HG03175 (cell line): ENCODE results near the gene PNMA8B.

ENCODE experiments used
- ATAC-seq: cut with Tn5 transposase; IDR thresholded peaks from one replicate; pipeline ENCODE4 v1.9.1; 2021; ENCODE audit warnings: mild to moderate bottlenecking, moderate library complexity; ENCODE audit not compliant: unreplicated experiment

The PNMA8B gene

GRCh38 chr19:46487802-46488445, 7.7 kb downstream of the PNMA8B start:
- ATAC-seq = no peak

GRCh38 chr19:46487178-46487801, 8.4 kb downstream of the PNMA8B start:
- ATAC-seq = no peak

DNA sequence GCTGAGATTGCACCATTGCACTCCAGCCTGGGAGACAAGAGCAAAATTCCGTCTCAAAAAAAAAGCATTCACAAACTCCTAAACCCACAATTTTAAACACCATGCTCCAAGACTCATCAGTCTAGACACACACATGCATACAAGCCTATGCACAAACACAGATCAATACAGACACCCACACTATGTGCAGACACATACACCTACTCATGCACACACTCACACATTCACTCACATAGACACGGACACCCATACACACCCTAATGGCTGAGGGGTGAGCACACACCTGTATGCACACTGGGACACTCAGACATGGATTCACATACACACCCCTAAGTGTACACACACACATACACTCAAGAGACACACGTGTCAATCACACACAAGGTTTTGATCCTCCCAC, 9.3 kb downstream of the PNMA8B start:
- ATAC-seq = no peak

DNA sequence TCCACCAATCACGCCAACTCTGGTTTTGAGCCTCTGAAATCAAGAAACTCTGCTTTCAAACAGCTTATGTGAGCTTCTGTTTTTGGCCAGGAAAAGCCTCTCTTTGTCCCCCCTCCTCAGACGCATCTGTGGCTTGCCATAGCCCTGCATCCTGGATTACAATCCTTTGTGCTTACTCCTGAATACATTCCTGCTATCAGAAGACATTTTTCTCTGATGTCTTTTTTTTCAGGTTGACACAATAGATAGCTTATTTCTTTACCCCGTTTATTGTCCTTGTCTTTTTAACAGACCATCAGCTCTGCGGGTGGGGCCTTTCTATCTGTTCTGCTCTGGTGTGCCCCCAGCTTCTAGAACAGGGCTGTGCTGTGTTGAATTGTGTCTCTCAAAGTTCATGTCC, 11.0 kb downstream of the PNMA8B start:
- ATAC-seq = no peak

- ATAC-seq = no peak
Measured at GRCh38 chr19:46482631-46483030, 13.0 kb downstream of the PNMA8B start.

DNA sequence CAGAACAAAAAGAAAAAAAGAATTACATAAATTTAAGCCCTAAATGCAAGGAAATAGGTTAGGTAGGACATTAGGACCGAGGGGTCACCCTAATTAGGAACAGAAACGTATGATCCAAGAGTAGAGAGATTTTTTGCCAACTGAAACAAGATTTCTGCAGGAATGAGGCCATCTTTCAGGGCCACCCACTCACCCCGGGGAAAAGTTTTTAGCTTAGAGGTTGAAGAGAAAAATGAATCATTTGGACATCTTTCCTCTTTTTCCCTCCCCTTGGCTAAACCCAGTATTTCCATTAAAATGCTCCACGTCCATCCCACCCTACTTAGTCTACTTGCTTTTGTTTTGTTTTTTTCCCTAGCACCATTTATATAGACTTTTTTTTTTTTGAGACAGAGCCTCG, 13.7 kb downstream of the PNMA8B start:
- ATAC-seq = no peak

GRCh38 chr19:46481223-46481848, 14.3 kb downstream of the PNMA8B start:
- ATAC-seq = no peak

DNA sequence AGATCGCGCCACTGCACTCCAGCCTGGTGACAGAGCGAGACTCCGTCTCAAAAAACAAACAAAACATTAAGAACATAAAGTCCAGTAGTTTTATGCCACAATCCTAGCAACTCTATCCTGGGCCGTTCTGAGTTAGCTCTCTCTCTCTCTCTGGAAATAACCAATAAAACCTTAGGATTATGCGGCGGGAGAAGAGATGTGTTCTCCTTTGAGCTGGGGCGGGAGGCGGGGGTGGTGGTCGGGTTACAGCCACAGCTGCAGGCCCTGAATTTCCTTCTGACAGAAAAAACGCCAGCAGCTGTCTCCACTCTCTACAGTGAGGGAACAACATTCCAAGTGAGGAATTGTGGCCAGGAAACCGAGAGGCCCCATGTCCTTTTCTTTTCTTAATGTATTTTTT, 15.3 kb downstream of the PNMA8B start:
- no peak for ATAC-seq

GRCh38 chr19:46478356-46478986, 17.2 kb downstream of the PNMA8B start:
- no peak for ATAC-seq

- ATAC-seq = no peak
Measured at GRCh38 chr19:46475986-46476385, 19.7 kb downstream of the PNMA8B start.

DNA sequence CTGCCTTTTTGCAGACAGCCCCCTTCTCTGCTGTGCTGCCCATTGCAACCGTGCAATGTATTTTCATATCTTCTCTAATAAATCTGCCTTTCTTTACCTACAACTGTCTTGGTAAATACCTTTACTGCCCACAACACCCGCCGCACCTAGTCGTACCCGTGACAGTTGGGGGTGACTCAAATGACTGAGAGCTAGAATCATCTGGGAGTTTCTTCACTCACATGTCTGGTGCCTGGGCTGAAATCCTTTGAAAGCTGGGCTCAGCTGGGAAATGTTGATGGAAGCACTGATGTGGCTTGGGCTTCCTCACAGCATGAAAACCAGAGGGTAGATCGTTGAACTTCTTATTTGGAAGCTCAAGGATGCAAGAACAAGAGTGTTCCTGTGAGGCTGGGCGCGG, 21.5 kb downstream of the PNMA8B start:
- no peak for ATAC-seq

- ATAC-seq = no peak
Measured at GRCh38 chr19:46472592-46472991, 23.1 kb downstream of the PNMA8B start.

DNA sequence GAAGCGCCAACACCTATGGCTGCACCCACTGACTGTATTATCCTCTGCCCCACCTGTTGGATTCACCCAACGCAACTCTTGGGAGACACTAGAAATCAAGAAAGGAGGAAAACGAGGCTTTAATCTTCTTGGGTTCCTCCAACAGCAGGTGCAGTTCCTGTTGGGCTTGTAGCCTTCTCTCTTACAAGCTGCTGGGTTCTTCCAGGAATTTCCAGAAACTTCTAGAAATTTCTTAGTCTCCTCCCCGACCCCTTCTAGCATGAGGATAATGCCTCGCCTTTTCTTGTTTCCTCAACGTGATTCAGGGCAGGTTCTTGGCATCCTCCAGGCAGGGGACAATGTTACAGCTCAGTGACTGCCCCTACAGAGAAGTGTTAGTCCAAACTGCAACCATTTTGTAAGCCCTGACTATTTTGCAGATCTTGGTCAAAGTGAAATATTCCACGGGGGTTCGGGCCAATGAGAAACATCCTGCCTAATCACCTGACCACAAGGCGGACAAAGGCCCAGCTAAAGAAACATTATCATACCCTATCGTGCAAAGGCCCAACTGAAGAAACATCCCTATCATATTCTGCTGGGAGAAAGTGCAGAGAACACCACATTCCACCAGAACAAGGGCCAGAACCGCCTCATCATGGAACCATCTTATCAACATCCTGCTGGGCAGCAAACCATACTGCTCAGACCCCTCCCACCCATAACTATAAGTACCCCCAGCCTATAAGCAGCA, 23.7 kb downstream of the PNMA8B start:
- ATAC-seq = no peak

DNA sequence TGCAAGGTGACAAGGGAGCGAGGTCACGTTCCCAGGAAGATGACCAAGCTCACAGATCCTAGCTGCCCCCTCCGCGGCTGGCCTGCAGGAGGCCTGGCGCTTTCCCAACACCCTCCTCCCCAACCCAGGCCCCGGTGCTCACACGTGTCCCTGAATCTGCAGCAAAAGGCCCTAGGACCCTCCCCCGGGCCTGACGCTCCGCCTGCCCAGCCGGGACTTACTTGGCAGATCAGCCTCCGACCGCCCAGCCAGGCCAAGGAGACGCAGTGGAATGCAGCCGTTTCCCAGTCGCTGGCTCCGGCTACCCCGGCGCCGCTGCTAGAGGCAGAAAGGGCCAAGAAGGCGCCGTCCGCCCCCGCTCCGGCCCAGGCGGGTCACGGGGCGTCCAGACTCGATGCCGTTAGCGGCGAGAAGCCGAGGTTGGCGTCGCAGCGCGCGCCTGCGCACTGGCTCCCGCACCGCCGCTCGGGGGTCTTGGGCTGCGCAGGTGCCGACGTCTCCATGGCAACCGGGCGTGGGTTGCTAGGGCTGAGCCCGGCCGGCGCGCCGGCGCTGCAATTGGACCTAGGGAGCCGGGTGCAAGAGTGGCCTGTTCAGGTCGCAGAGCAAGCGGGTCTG, 24.4 kb downstream of the PNMA8B start, which contains the start of gene PNMA8A:
Gene PNMA8A (minus strand): TSS at position 448 of the 618 bp plus-strand sequence. CDS start 528 bp downstream, outside the sequence.
- ATAC-seq = no peak

DNA sequence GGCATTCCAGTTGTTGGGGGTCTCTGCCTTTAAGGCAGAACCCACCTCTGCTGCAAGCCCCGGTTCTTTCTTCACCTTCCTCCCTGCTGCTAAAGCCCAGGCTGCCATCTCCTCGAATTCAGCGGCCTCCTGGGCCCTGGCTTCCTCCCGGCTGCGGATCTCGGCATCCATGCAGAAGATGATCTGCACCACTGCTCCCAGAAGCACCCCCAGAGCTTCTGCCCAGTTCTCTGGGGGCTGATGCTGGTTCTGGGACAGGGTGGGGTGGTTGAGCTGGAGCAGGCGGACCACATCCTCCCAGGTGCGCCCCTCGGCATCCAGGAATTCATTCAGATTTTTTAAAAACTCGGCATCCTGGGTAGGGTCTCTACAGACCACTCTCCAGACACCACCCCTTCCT, 25.3 kb downstream of the PNMA8B start:
- no peak for ATAC-seq

DNA sequence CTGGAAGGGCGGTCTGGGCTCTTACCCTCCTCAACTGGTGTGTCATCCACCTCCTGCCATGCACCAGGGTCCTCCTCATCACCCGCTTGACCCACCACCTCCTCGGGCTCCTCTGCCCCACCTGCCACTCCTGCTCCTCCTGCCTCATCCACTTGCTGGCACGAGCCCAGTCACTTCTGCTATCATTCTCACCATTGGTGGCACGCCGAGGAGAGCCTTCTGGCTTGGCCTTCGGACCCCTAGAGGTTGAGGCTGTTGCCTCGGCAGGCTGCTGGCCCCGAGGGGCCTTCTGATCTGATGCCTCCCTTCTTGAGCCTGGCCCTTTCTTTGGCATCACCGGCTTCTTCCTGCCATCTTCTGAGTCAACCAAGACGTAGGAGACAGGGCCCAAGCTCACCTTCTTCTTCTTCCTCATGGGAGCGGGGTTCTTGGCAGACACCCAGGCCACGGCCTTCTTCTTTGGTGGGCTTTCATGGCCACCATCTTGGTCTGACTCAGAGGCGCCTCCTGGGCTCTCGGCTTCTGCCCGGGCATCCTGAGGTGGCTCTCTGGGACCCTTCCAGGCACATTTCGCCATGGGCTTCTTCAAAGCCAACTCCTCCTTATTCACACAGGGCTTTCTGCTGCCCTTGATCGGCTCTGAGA, 26.0 kb downstream of the PNMA8B start:
- no peak for ATAC-seq

DNA sequence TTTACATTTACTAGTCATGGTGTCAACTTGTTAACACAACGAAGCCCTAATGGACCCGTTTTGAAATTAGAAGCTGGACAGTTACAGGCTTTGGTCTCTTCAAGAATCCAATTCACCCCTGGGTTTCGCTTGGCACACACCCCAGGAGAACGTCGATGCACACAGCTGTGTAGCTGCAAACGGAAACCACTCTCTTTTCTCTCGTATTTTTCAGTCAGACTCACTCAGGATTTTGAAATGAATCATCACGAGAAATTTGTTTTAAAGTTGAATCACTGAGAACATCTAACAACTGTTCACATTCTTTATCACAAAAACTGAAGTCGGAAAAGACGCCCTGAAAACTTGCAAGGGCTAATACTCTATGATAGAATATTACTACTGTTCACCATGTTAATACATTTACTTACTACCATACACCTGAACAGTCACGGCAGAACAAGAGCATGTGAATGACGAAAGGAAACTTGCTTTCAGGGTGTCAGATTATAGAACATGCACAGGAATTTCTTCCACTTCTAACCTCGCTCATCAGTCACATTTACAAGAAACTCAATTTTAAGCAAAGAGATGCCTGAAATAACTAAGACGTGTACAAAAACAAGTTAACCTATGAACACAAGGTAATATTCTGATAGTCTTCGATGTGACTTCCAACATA, 29.0 kb downstream of the PNMA8B start:
- no peak for ATAC-seq

- ATAC-seq = no peak
Measured at GRCh38 chr19:46463516-46463915, 32.2 kb downstream of the PNMA8B start.

DNA sequence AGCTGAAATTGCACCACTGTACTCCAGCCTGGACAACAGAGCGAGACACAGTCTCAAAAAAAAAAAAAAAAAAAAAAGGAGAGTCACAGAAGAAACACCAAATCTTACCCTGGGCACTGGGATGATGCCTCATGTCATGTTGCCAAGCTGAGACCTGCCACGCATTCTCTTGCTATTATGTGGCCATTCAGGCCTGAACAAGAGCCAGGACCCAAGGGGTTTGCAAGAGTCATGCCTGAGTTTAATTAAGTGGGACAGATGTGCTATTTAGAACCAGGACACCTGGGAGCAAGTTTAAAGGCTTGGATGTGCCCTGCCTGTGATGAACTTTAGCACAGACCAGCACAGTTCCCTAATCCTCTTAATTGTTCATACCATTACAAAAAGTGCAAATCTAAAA, 34.1 kb downstream of the PNMA8B start:
- no peak for ATAC-seq

GRCh38 chr19:46460981-46461380, 34.7 kb downstream of the PNMA8B start:
- no peak for ATAC-seq
